Measurements from ENCODE around the gene SLC30A2.

DNA sequence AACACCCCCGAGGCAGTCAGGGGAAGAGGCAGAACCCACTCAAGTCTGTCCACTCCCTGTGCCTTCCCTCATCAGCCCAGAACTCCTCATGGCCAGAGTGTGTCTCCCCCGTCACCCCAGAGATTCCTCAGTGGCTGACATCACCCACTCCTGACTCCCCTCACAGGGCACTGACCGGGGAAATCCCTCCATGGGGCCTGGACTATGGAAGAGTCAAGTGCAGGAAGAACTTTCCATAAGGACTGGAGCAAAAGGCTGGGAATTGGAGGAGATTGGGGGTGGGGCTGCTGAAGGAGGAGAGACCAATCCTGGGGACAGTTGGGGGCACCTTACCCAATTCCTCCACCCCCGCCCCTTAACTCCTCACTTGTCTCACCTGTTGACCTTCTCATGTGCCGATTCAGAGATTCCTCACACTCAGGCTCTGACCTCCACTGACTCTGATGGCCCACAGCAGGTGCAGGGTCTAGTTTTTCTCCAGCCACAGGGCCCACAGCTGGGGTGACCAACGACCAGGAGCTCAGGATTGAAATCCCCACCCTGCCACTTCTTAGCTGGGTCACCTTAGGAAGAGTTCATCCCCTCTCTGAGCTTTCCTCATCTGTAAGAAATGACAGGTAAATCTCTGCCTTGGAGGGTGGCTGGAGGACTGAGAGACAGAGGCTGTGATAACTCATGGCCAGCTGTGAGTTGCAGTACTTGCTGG is 24.8 kb downstream of the SLC30A2 start:
- TF ChIP-seq POLR2AphosphoS2 (IDR thresholded peaks at IDR 0.05; ENCODE audit: low read depth, low read length) (no peak), SIN3A (IDR thresholded peaks at IDR 0.05; ENCODE audit: borderline replicate concordance, low read depth, low read length) (no peak), POLR2AphosphoS5 (IDR thresholded peaks at IDR 0.05; ENCODE audit: low read depth, low read length) (no peak), ZFP36L1 (CRISPR knock-in tag; IDR thresholded peaks at IDR 0.05) (no peak), HOXA9 (CRISPR knock-in tag; IDR thresholded peaks at IDR 0.05; ENCODE audit: borderline replicate concordance) (no peak)
- TF ChIP-seq, protein P1, sequence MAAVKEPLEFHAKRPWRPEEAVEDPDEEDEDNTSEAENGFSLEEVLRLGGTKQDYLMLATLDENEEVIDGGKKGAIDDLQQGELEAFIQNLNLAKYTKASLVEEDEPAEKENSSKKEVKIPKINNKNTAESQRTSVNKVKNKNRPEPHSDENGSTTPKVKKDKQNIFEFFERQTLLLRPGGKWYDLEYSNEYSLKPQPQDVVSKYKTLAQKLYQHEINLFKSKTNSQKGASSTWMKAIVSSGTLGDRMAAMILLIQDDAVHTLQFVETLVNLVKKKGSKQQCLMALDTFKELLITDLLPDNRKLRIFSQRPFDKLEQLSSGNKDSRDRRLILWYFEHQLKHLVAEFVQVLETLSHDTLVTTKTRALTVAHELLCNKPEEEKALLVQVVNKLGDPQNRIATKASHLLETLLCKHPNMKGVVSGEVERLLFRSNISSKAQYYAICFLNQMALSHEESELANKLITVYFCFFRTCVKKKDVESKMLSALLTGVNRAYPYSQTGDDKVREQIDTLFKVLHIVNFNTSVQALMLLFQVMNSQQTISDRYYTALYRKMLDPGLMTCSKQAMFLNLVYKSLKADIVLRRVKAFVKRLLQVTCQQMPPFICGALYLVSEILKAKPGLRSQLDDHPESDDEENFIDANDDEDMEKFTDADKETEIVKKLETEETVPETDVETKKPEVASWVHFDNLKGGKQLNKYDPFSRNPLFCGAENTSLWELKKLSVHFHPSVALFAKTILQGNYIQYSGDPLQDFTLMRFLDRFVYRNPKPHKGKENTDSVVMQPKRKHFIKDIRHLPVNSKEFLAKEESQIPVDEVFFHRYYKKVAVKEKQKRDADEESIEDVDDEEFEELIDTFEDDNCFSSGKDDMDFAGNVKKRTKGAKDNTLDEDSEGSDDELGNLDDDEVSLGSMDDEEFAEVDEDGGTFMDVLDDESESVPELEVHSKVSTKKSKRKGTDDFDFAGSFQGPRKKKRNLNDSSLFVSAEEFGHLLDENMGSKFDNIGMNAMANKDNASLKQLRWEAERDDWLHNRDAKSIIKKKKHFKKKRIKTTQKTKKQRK (IDR thresholded peaks at IDR 0.05; ENCODE audit: low read length): no peak
